ENCODE data around the gene KCNMB3.
"Not testable (repeated sequence)": the region's sequence is repeated elsewhere in the genome, so short reads cannot be mapped to it uniquely, and the experiment has no call there.

Gene KCNMB3

GRCh38 chr3:179250803-179251476, at the start of gene KCNMB3:
Gene KCNMB3 (minus strand): TSS chr3:179251114. CDS start chr3:179250990, 124 bp downstream.
- DNase-seq = no peak

- no peak for DNase-seq
Observed at GRCh38 chr3:179299999-179300613, 49.2 kb upstream of the KCNMB3 start.

- no peak for DNase-seq
Observed at GRCh38 chr3:179299316-179299715, 48.4 kb upstream of the KCNMB3 start.

- no peak for DNase-seq
Observed at GRCh38 chr3:179297971-179298725, 47.2 kb upstream of the KCNMB3 start.

- DNase-seq = no peak
Observed at GRCh38 chr3:179292450-179292849, 41.5 kb upstream of the KCNMB3 start.

- DNase-seq = no peak
Observed at GRCh38 chr3:179289295-179289694, 38.4 kb upstream of the KCNMB3 start.

GRCh38 chr3:179288845-179289244, 37.9 kb upstream of the KCNMB3 start:
- no peak for DNase-seq

- DNase-seq = no peak
Observed at GRCh38 chr3:179286331-179286730, 35.4 kb upstream of the KCNMB3 start.

- no peak for DNase-seq
Observed at GRCh38 chr3:179281825-179282224, 30.9 kb upstream of the KCNMB3 start.

GRCh38 chr3:179279837-179280236, 28.9 kb upstream of the KCNMB3 start:
- DNase-seq = no peak

GRCh38 chr3:179278932-179279693, 28.2 kb upstream of the KCNMB3 start:
- no peak for DNase-seq

GRCh38 chr3:179278151-179278550, 27.2 kb upstream of the KCNMB3 start:
- no peak for DNase-seq

- DNase-seq = no peak
Observed at GRCh38 chr3:179276743-179277142, 25.8 kb upstream of the KCNMB3 start.

- no peak for DNase-seq
Observed at GRCh38 chr3:179276001-179276400, 25.1 kb upstream of the KCNMB3 start.

GRCh38 chr3:179274434-179274833, 23.5 kb upstream of the KCNMB3 start:
- DNase-seq = not testable (repeated sequence)

GRCh38 chr3:179272385-179272784, 21.5 kb upstream of the KCNMB3 start:
- peak in 1 of 2 donors; percentile 6 for DNase-seq

- no peak for DNase-seq
Observed at GRCh38 chr3:179269152-179269707, 18.3 kb upstream of the KCNMB3 start.

- no peak for DNase-seq
Observed at GRCh38 chr3:179268400-179269051, 17.6 kb upstream of the KCNMB3 start.

GRCh38 chr3:179266701-179267211, 15.8 kb upstream of the KCNMB3 start:
- no peak for DNase-seq

- no peak for DNase-seq
Observed at GRCh38 chr3:179265875-179266274, 15.0 kb upstream of the KCNMB3 start.

- DNase-seq = no peak
Observed at GRCh38 chr3:179265092-179265491, 14.2 kb upstream of the KCNMB3 start.

GRCh38 chr3:179264449-179264848, 13.5 kb upstream of the KCNMB3 start:
- no peak for DNase-seq
